Caco-2 (cell line): Measurements from ENCODE around the gene MIER3. TPM values are rescaled to one million over a fixed set of nuclear protein-coding genes. Genes with fewer than 3 reads are reported as not detected.
A peak's percentile ranks its signal among the peaks of the same experiment; 100 is the strongest.

Experiments
- BruUV-seq: library from RNA; stranded (reverse); fragments of 400-500 nt; replicated peaks from 2 replicates; lab custom pipeline; 2021; lab: Mats Ljungman, UMichigan
- CTCF ChIA-PET: fragments of 300-600 bp; sonication (Branson Sonifier 250); formaldehyde crosslinking; loops from one replicate; lab custom pipeline; 2022; ENCODE audit warnings: antibody characterized with exemption; lab: Charles Lee
- POLR2A ChIA-PET: fragments of 300-600 bp; sonication (Branson Sonifier 250); formaldehyde crosslinking; loops from one replicate; lab custom pipeline; 2022; ENCODE audit warnings: antibody characterized with exemption; lab: Charles Lee
- DNase-seq, 2 experiments: peaks; one replicate each; pipeline versions ENCODE4 v3.0.0 to v3.0.0-alpha.2; 2020 to 2022
- H3K27me3 ChIP-seq: replicated peaks from 2 replicates; pipeline ENCODE4 v1.6.0; 2011; ENCODE audit warnings: low read length; ENCODE audit not compliant: control insufficient read depth, insufficient read depth
- H3K36me3 ChIP-seq: 2 replicates; pipeline ENCODE4 v1.5.1; 2011; ENCODE audit warnings: low read length; ENCODE audit not compliant: control insufficient read depth, insufficient read depth
- H3K4me1 ChIP-seq: fragments of 250-450 bp; sonication (Bioruptor Pico); 2 replicates; pipeline ENCODE4 v1.5.1; 2020; ENCODE audit warnings: mild to moderate bottlenecking
- H3K4me3 ChIP-seq: 2 replicates; pipeline ENCODE4 v1.5.1; 2011; ENCODE audit warnings: low read depth, mild to moderate bottlenecking, control low read depth, low read length
- H3K9me3 ChIP-seq: fragments of 250-450 bp; sonication (Bioruptor Pico); 2 replicates; pipeline ENCODE4 v1.5.1; 2020; ENCODE audit warnings: mild to moderate bottlenecking, moderate library complexity
- H3K27ac Mint-ChIP-seq: one replicate; pipeline ENCODE4 v1.8.0; 2022; ENCODE audit warnings: mixed read lengths; ENCODE audit not compliant: unreplicated experiment
- H3K27me3 Mint-ChIP-seq: one replicate; pipeline ENCODE4 v1.8.0; 2022; ENCODE audit warnings: mixed read lengths; ENCODE audit not compliant: insufficient read depth, unreplicated experiment
- H3K36me3 Mint-ChIP-seq: one replicate; pipeline ENCODE4 v1.8.0; 2022; ENCODE audit warnings: mild to moderate bottlenecking, mixed read lengths; ENCODE audit not compliant: insufficient read depth, unreplicated experiment
- H3K4me1 Mint-ChIP-seq: one replicate; pipeline ENCODE4 v1.8.0; 2022; ENCODE audit warnings: low read depth, mixed read lengths; ENCODE audit not compliant: unreplicated experiment
- H3K4me3 Mint-ChIP-seq: one replicate; pipeline ENCODE4 v1.8.0; 2022; ENCODE audit warnings: mild to moderate bottlenecking, moderate library complexity, mixed read lengths; ENCODE audit not compliant: unreplicated experiment
- H3K9me3 Mint-ChIP-seq: one replicate; pipeline ENCODE4 v1.8.0; 2022; ENCODE audit warnings: mixed read lengths; ENCODE audit not compliant: unreplicated experiment
- CTCF ChIP-seq, 2 experiments: fragments of 200-600 bp in 1 of 2; IDR thresholded peaks; 1 replicate in 1 of 2; 2 replicates in 1 of 2; pipeline versions ENCODE4 v1.5.1 to v1.8.0; 2011 to 2022; ENCODE audit warnings: antibody characterized with exemption in 1 of 2, control low read depth in 1 of 2, inconsistent platforms in 1 of 2, low read depth in 1 of 2, low read length in 1 of 2, mild to moderate bottlenecking in 1 of 2, moderate library complexity in 1 of 2; ENCODE audit not compliant: insufficient read depth in 1 of 2, severe bottlenecking in 1 of 2, unreplicated experiment in 1 of 2
- intact Hi-C: fragments of 100-400 bp; cut with micrococcal nuclease; formaldehyde crosslinking; loops from one replicate; pipeline ENCODE4 v1.10.0; 2022; ENCODE audit not compliant: unreplicated experiment
- total RNA-seq: library from RNA; stranded (reverse); gene quantifications from 2 replicates; pipeline ENCODE4 v1.2.3, GENCODE V29; 2022

MIER3 gene
- total RNA-seq, 1 experiment from 2014 or later, result 52.7 TPM

DNA sequence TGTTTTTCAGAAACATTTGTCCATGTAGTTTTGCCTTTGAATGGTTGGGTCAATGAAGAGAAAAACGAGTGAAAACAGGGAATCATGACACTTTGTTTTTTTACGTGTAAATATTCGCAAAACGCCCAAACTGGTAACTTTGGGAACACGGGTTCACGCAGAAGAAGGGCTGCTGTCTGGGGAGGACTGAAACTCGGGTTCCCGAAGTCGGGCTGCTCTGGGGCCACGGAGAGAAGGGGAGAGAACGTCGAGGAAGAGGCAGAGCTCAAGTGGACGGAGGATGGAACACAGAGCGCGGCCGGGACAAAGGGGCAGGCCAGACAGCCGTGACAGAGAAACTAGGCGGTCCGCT lies 43.0 kb downstream of the MIER3 start:
- no peaks in the 10 kb centered on the region for H3K27me3 ChIP-seq
- no peaks in the 10 kb centered on the region for H3K4me1 ChIP-seq
- H3K36me3 ChIP-seq, result no peaks in the 10 kb centered on the region
- Mint-ChIP-seq H3K9me3 (no peaks in the 10 kb centered on the region), H3K4me1 (no peaks in the 10 kb centered on the region), H3K27ac (peak overlapping the region; percentile 94), H3K36me3 (peaks cover 7% of the 10 kb centered on the region), H3K27me3 (no peaks in the 10 kb centered on the region), H3K4me3 (peak overlapping the region; percentile 96)
- BruUV-seq, result no TSS peak
- POLR2A ChIA-PET, result interaction anchor here (0.5 to 2.6 kb wide), 6 partner anchors 9 to 433 kb away, joined by 3 to 22 read pairs (median 4); partner anchors contain the start of gene GPBP1
- TF ChIP-seq CTCF (IDR thresholded peaks at IDR 0.05; ENCODE audit: insufficient read depth in 1 of 2, low read depth in 1 of 2, low read length in 1 of 2, severe bottlenecking in 1 of 2, unreplicated experiment in 1 of 2), result no peak
- no peaks in the 10 kb centered on the region for H3K9me3 ChIP-seq
- CTCF ChIA-PET, result interaction anchor here (2.6 kb wide), 1 partner anchor 639 kb away, joined by 8 read pairs; no protein-coding TSS in a partner anchor
- intact Hi-C loops, result loop anchor here (1.0 to 10.0 kb wide), 6 partner anchors 44 to 1556 kb away; partner anchors contain the start of genes MIER3 and PLK2
- no peak for DNase-seq
- H3K4me3 ChIP-seq, result peak overlapping the region; percentile 85

DNA sequence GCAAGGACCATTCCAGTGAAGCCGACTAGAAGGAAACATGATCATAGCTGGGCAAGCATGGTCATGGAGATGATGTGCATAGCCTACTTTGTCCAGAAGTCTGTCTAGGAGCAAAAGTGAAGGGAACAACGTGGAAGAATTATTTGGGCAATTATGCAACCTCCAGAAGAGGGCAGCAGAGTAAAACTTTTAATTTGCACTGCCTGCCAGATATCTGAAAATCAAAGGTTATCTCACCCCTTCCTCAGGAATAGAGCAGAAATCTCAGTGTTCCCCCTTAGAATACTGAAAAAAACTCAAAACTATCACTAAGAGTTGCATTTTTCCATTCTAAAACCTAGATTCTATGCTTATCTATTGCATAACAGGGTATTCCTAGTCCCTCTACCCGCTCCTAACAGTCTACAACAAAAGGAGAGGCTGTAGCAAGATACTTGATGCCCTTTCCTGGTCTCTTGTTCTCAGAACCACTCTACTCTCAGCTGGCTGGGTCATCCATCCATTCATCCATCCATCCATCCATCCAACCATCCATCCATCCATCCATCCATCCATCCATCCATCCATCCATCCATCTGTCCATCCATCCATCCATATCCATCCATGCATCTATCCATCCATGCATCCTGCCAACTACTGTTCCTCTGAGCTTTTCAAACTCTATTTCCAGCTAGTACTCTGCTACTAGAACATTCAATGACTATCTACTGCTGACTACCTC lies 50.9 kb downstream of the MIER3 start:
- no TSS peak for BruUV-seq
- ChIA-PET CTCF (interaction anchor here (0.7 to 4.4 kb wide), 4 partner anchors 9 to 334 kb away, joined by 4 to 29 read pairs (median 8); no protein-coding TSS in a partner anchor), POLR2A (no interaction called here)
- Mint-ChIP-seq H3K4me1 (no peaks in the 10 kb centered on the region), H3K27me3 (no peaks in the 10 kb centered on the region), H3K9me3 (no peaks in the 10 kb centered on the region), H3K27ac (no peak overlapping the region), H3K4me3 (no peak overlapping the region), H3K36me3 (peaks cover 19% of the 10 kb centered on the region)
- Histone ChIP-seq H3K36me3 (peaks cover 2% of the 10 kb centered on the region; the same call in 1 of the 2 replicates), H3K27me3 (no peaks in the 10 kb centered on the region), H3K4me3 (no peak overlapping the region), H3K9me3 (no peaks in the 10 kb centered on the region), H3K4me1 (peaks cover 5% of the 10 kb centered on the region; the same call in 1 of the 2 replicates)
- peak; percentile 66 to 80 for TF ChIP-seq CTCF (IDR thresholded peaks at IDR 0.05; ENCODE audit: insufficient read depth in 1 of 2, low read depth in 1 of 2, low read length in 1 of 2, severe bottlenecking in 1 of 2, unreplicated experiment in 1 of 2)
- intact Hi-C loops, result loop anchor here (1.0 to 10.0 kb wide), 5 partner anchors 181 to 1564 kb away; partner anchors contain the start of gene PLK2
- DNase-seq, result peak in 1 of 2 experiments; percentile 71

- Histone ChIP-seq H3K4me3 (no peak overlapping the region), H3K4me1 (peaks cover 5% of the 10 kb centered on the region; the same call in 1 of the 2 replicates), H3K9me3 (no peaks in the 10 kb centered on the region), H3K36me3 (peaks cover 2% of the 10 kb centered on the region; the same call in 1 of the 2 replicates), H3K27me3 (no peaks in the 10 kb centered on the region)
- no TSS peak for BruUV-seq
- intact Hi-C loops, result loop anchor here (1.0 to 10.0 kb wide), 4 partner anchors 182 to 1564 kb away; partner anchors contain the start of gene PLK2
- no peak for DNase-seq
- H3K4me3 Mint-ChIP-seq, result no peak overlapping the region
- H3K27me3 Mint-ChIP-seq, result no peaks in the 10 kb centered on the region
- peaks cover 23% of the 10 kb centered on the region for H3K36me3 Mint-ChIP-seq
- CTCF ChIA-PET, result interaction anchor here (0.9 to 4.4 kb wide), 3 partner anchors 10 to 238 kb away, joined by 4 to 29 read pairs (median 7); no protein-coding TSS in a partner anchor
- POLR2A ChIA-PET, result no interaction called here
- TF ChIP-seq CTCF (IDR thresholded peaks at IDR 0.05; ENCODE audit: insufficient read depth in 1 of 2, low read depth in 1 of 2, low read length in 1 of 2, severe bottlenecking in 1 of 2, unreplicated experiment in 1 of 2), result no peak
- H3K27ac Mint-ChIP-seq, result no peak overlapping the region
- H3K4me1 Mint-ChIP-seq, result no peaks in the 10 kb centered on the region
- no peaks in the 10 kb centered on the region for H3K9me3 Mint-ChIP-seq
Measured at GRCh38 chr5:56900395-56900794, 51.5 kb downstream of the MIER3 start.
